Body of pancreas (tissue), 4 donors: Measurements from ENCODE around the gene ELANE. TPM values are rescaled to one million over a fixed set of nuclear protein-coding genes. Genes with fewer than 3 reads are reported as not detected.

Experiments used
- ATAC-seq: fragments of 150-250 bp; one replicate; pipeline ENCODE4 v1.9.1; 2016
- DNase-seq, 4 donors: peaks; one replicate each; pipeline ENCODE4 v3.0.0-alpha.2; 2019
- H3K27ac ChIP-seq, 4 donors: fragments of 200-600 bp; sonication (generic); 1 replicate in 3 of 4; 2 replicates in 1 of 4; pipeline versions ENCODE4 v1.5.1 to v1.6.1; 2016 to 2019; ENCODE audit warnings: mild to moderate bottlenecking in 1 of 4, mixed read lengths in 1 of 4, moderate library complexity in 1 of 4
- H3K27me3 ChIP-seq, 2 donors: fragments of 200-600 bp; sonication (generic); one replicate each; pipeline ENCODE4 v1.6.0; 2016; ENCODE audit warnings: mild to moderate bottlenecking in 1 of 2
- H3K36me3 ChIP-seq, 2 donors: fragments of 200-600 bp; sonication (generic); replicated peaks in 1 of 2; 2 replicates each; pipeline ENCODE4 v1.5.1; 2016; ENCODE audit warnings: low read depth in 2 of 2; ENCODE audit not compliant: insufficient read depth in 1 of 2
- H3K4me1 ChIP-seq: fragments of 200-600 bp; sonication (generic); one replicate; pipeline ENCODE4 v1.6.0; 2016
- H3K4me3 ChIP-seq, 2 donors: fragments of 200-600 bp; sonication (generic); 1 replicate in 1 of 2; 2 replicates in 1 of 2; pipeline ENCODE4 v1.5.1; 2016 to 2019
- H3K9me3 ChIP-seq, 3 donors: fragments of 200-600 bp; sonication (generic); 1 replicate in 2 of 3; 2 replicates in 1 of 3; pipeline ENCODE4 v1.5.1; 2016
- CTCF ChIP-seq, 7 experiments: fragments of 450-650 bp in 4 of 7; fragments of 200-600 bp in 3 of 7; sonication (generic) in 3 of 7; IDR thresholded peaks; one replicate each; pipeline ENCODE4 v1.5.1; 2016 to 2019; ENCODE audit warnings: antibody characterized with exemption in 7 of 7
- POLR2A ChIP-seq, 3 donors: fragments of 450-650 bp; IDR thresholded peaks; one replicate each; pipeline ENCODE4 v1.6.1; 2016; ENCODE audit warnings: antibody characterized with exemption in 3 of 3, mild to moderate bottlenecking in 2 of 3
- WGBS, 2 donors: methylation state at CpG; one replicate each; pipeline ENCODE4 v1.1.5; 2017; 5-methylcytosine and 5-hydroxymethylcytosine counted together
- intact Hi-C: fragments of 100-400 bp; cut with DNase I; formaldehyde crosslinking; loops from one replicate; pipeline ENCODE4 v1.15.1; 2023
- total RNA-seq, 2 donors: library from RNA; depleted of rRNA; stranded (reverse); fragments of >200 nt; gene quantifications; one replicate each; pipeline ENCODE4 v1.1.0, GENCODE V29; 2016

The ELANE gene
- total RNA-seq, 2 donors from 2014 or later: not detected

DNA sequence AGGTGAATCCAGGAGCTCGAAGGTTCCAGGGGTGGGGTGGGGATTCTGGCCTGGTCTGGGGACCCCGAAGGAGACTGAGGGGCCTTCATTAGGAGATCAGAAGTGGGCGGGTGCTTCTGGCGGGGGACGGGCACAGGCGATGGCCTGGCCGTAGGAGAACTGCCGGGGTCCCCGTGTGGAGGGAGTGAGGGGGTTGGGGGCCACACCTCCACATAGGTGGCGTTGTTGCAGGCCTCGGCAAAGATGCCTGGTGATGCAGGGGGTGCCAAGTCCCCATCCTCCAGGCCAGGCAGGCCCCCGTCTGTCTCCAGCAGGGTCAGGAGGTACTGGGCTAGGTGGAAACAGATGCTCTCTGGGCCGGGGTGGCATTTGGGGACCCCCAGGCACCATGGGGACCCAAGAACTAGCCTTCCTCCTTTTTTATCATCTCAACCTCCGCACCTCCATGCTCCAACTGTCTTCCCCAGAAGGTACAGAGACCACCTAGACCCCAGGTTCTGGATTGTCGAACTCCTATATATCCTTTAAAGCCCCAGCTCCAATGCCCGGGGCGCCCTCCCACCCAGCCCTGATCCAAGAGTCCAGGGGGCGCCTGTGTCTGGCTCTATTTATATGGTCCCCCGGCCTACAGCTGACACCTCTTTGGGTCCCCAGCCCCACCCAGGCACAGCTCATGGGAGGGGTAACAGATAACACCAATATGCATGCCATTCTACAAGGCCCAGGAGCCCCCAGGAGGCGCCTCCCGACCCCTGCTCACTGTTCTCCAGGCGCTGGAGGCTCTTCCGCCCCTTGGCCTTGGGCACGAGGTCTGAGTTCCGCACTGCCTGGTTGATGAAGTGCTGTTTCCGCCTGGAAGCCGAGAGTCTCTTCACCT is 49.4 kb downstream of the ELANE start:
- Histone ChIP-seq H3K9me3 (no peaks in the 10 kb centered on the region), H3K4me1 (peaks cover 12% of the 10 kb centered on the region), H3K36me3 (peaks cover 0 to 4% of the 10 kb centered on the region in 2 donors), H3K27ac (no peak overlapping the region), H3K4me3 (no peak overlapping the region), H3K27me3 (no peaks in the 10 kb centered on the region)
- ATAC-seq (no peak), DNase-seq (no peak)
- TF ChIP-seq POLR2A (IDR thresholded peaks at IDR 0.05) (no peak), CTCF (IDR thresholded peaks at IDR 0.05) (no peak)
- intact Hi-C loops: no loop called here
- WGBS, 2 donors: 91 to 94% methylated on average over 15 to 23 of the region's 27 CpGs

GRCh38 chr19:902093-902370 is 49.9 kb downstream of the ELANE start:
- Histone ChIP-seq H3K4me1 (peaks cover 12% of the 10 kb centered on the region), H3K27ac (no peak overlapping the region), H3K4me3 (no peak overlapping the region)

GRCh38 chr19:902446-903226 is 50.5 kb downstream of the ELANE start:
- ATAC-seq: peak; percentile 1
- 60 to 71% methylated on average over 14 of the region's 14 CpGs for WGBS, 2 donors
- TF ChIP-seq CTCF (IDR thresholded peaks at IDR 0.05) (no peak), POLR2A (IDR thresholded peaks at IDR 0.05) (no peak)

More at GRCh38 chr19:902093-902370, 49.9 kb downstream of the ELANE start:
- TF ChIP-seq CTCF (IDR thresholded peaks at IDR 0.05): no peak
- no peak for TF ChIP-seq POLR2A (IDR thresholded peaks at IDR 0.05)
- DNase-seq: no peak
- no peaks in the 10 kb centered on the region for H3K9me3 ChIP-seq
- intact Hi-C loops: no loop called here
- ATAC-seq: no peak
- peaks cover 0 to 4% of the 10 kb centered on the region in 2 donors for H3K36me3 ChIP-seq
- no peaks in the 10 kb centered on the region for H3K27me3 ChIP-seq
- WGBS, 2 donors: 75 to 92% methylated on average over 3 to 4 of the region's 7 CpGs

GRCh38 chr19:903266-903797 is 51.2 kb downstream of the ELANE start:
- DNase-seq: peak in 3 of 4 donors; percentile 62 to 73 (median 70)
- no peaks in the 10 kb centered on the region for H3K27me3 ChIP-seq
- H3K4me3 ChIP-seq: no peak overlapping the region
- TF ChIP-seq CTCF (IDR thresholded peaks at IDR 0.05): peak in 3 of 7 experiments; percentile 3 to 16 (median 6)
- TF ChIP-seq POLR2A (IDR thresholded peaks at IDR 0.05): peak in 2 of 3 donors; percentile 27 to 30
- peaks cover 12% of the 10 kb centered on the region for H3K4me1 ChIP-seq
- intact Hi-C loops: no loop called here
- H3K27ac ChIP-seq: peak overlapping the region; percentile 50 to 78 (median 73)
- whole genome bisulfite sequencing, 2 donors: 62 to 78% methylated on average over 25 to 32 of the region's 32 CpGs
- H3K36me3 ChIP-seq: peaks cover 0 to 4% of the 10 kb centered on the region in 2 donors
- peak; percentile 80 for ATAC-seq
- H3K9me3 ChIP-seq: no peaks in the 10 kb centered on the region

More at GRCh38 chr19:902446-903226, 50.5 kb downstream of the ELANE start:
- intact Hi-C loops: no loop called here
- Histone ChIP-seq H3K4me1 (peaks cover 12% of the 10 kb centered on the region), H3K9me3 (no peaks in the 10 kb centered on the region), H3K27me3 (no peaks in the 10 kb centered on the region), H3K4me3 (no peak overlapping the region), H3K36me3 (peaks cover 0 to 4% of the 10 kb centered on the region in 2 donors), H3K27ac (peak overlapping the region; percentile 50 to 78 (median 73))
- no peak for DNase-seq
